Psoas muscle (tissue), 8 donors: ENCODE results near the gene PANK1. TPM values are rescaled to one million over a fixed set of nuclear protein-coding genes. Genes with fewer than 3 reads are reported as not detected.

Source experiments
- ATAC-seq, 4 donors: fragments of 200-7000 bp; cut with Tn5 transposase; one replicate each; pipeline ENCODE4 v1.9.1; 2020; ENCODE audit warnings: moderate library complexity in 3 of 4, mild to moderate bottlenecking in 2 of 4
- DNase-seq, 2 donors: peaks; one replicate each; pipeline ENCODE4 v3.0.0-alpha.2; 2020
- H3K27ac ChIP-seq: fragments of 200-600 bp; one replicate; pipeline ENCODE4 v1.8.0; 2022
- H3K27me3 ChIP-seq, 3 donors: fragments of 200-600 bp in 1 of 3; one replicate each; pipeline versions ENCODE4 v1.6.1 to v1.8.0; 2013 to 2022; ENCODE audit warnings: low read length in 2 of 3, mild to moderate bottlenecking in 2 of 3, moderate library complexity in 1 of 3; ENCODE audit not compliant: insufficient read depth in 3 of 3
- H3K36me3 ChIP-seq, 2 donors: fragments of 200-600 bp in 1 of 2; one replicate each; pipeline versions ENCODE4 v1.6.1 to v1.8.0; 2013 to 2022; ENCODE audit warnings: low read depth in 1 of 2, mild to moderate bottlenecking in 1 of 2, moderate library complexity in 1 of 2; ENCODE audit not compliant: insufficient read depth in 1 of 2
- H3K4me1 ChIP-seq: fragments of 200-600 bp; one replicate; pipeline ENCODE4 v1.8.0; 2022
- H3K4me3 ChIP-seq: fragments of 200-600 bp; one replicate; pipeline ENCODE4 v1.8.0; 2022; ENCODE audit warnings: mild to moderate bottlenecking
- H3K9me3 ChIP-seq: fragments of 200-600 bp; one replicate; pipeline ENCODE4 v1.8.0; 2022
- CTCF ChIP-seq: fragments of 200-600 bp; IDR thresholded peaks from one replicate; pipeline ENCODE4 v1.8.0; 2022; ENCODE audit warnings: antibody characterized with exemption
- WGBS, 3 donors: extraction: QIAGEN DNeasy Blood & Tissue Kit; methylation state at CpG; one replicate each; pipeline versions ENCODE4 v1.1.6 to v1.1.7; 2013; 5-methylcytosine and 5-hydroxymethylcytosine counted together
- intact Hi-C, 2 donors: fragments of 100-400 bp; cut with DNase I; formaldehyde crosslinking; loops; one replicate each; pipeline versions ENCODE4 v1.11.0 to v1.14.2; 2022
- polyA plus RNA-seq, 3 donors: library from polyadenylated mRNA; stranded (reverse); fragments of 200-250 nt; gene quantifications; one replicate each; pipeline ENCODE4 v1.2.3, GENCODE V29; 2013
- total RNA-seq, 4 donors: library from RNA; stranded (reverse); fragmentation: NEBNext Ultra II Directional in 2 of 4; extraction: Animal tissue kit (Norgen Biotek cat#: 25700) in 2 of 4; gene quantifications; one replicate each; pipeline versions ENCODE4 v1.2.1 to v1.2.4, GENCODE V29; 2021 to 2023
- donor health status: healthy with polysubstance abuse.
- donor health status: DM: no; HTN: no; CAD: no; lungs with moderate emphysema.
- donor health status: Bipolar disorder and iron deficiency.
- donor health status: healthy.
- donor health status: DM: yes; HTN: yes; CAD: no.
- donor health status: DM: no; HTN: no; CAD: no.
- donor health status: DM: no; HTN: no; CAD: no.
- donor health status: DM: yes; HTN: yes; CAD: no.

PANK1 gene
- total and polyA plus RNA-seq, 7 donors = 0.91 to 17.0 (median 6.3) TPM

GRCh38 chr10:89646889-89647657, 2.0 kb upstream of the PANK1 start:
- intact Hi-C loops = loop anchor here in 1 of 2 donors (5.0 to 10.0 kb wide), 2 partner anchors 55 to 352 kb away; partner anchors contain the start of gene KIF20B
- Histone ChIP-seq H3K36me3 (no peaks in the 10 kb centered on the region), H3K27me3 (no peaks in the 10 kb centered on the region), H3K27ac (peak overlapping the region; percentile 93), H3K4me3 (no peak overlapping the region), H3K9me3 (no peaks in the 10 kb centered on the region), H3K4me1 (peaks cover 31% of the 10 kb centered on the region)
- 67 to 79% (median 68%) methylated on average over 5 of the region's 5 CpGs for WGBS, 3 donors
- no peak for DNase-seq
- no peak for ATAC-seq
- TF ChIP-seq CTCF = no peak

GRCh38 chr10:89645742-89646172, 715 bp upstream of the PANK1 start:
- DNase-seq (peak in 1 of 2 donors; percentile 58), ATAC-seq (peak; percentile 15 to 58 (median 52))
- intact Hi-C loops = loop anchor here in 1 of 2 donors (5.0 to 10.0 kb wide), 2 partner anchors 57 to 351 kb away; partner anchors contain the start of gene KIF20B
- Histone ChIP-seq H3K27ac (peak overlapping the region; percentile 93), H3K4me1 (peaks cover 39% of the 10 kb centered on the region), H3K4me3 (peak overlapping the region; percentile 94), H3K36me3 (no peaks in the 10 kb centered on the region), H3K9me3 (no peaks in the 10 kb centered on the region), H3K27me3 (no peaks in the 10 kb centered on the region)
- WGBS, 3 donors = 9 to 16% (median 15%) methylated on average over 6 of the region's 6 CpGs
- TF ChIP-seq CTCF = no peak

- WGBS, 3 donors = 0 to 1% (median 1%) methylated on average over 20 to 35 of the region's 35 CpGs
- Histone ChIP-seq H3K27ac (peak overlapping the region; percentile 93), H3K27me3 (no peaks in the 10 kb centered on the region), H3K36me3 (no peaks in the 10 kb centered on the region), H3K4me1 (peaks cover 48% of the 10 kb centered on the region), H3K4me3 (peak overlapping the region; percentile 94), H3K9me3 (no peaks in the 10 kb centered on the region)
- ATAC-seq (peak in 3 of 4 donors; percentile 14 to 24 (median 14)), DNase-seq (no peak)
- intact Hi-C loops = loop anchor here (5.0 to 10.0 kb wide), 2 partner anchors 58 to 350 kb away; partner anchors contain the start of gene KIF20B (in 1 of the 2)
- TF ChIP-seq CTCF = no peak
These were observed 413 bp downstream of the PANK1 start for GRCh38 chr10:89644691-89644966.

- H3K36me3 ChIP-seq = no peaks in the 10 kb centered on the region
- WGBS, 3 donors = 0 to 1% (median 0%) methylated on average over 42 to 49 of the region's 49 CpGs
- peak overlapping the region; percentile 94 for H3K4me3 ChIP-seq
- intact Hi-C loops = loop anchor here (5.0 to 10.0 kb wide), 2 partner anchors 58 to 349 kb away; partner anchors contain the start of gene KIF20B (in 1 of the 2)
- H3K4me1 ChIP-seq = peaks cover 53% of the 10 kb centered on the region
- DNase-seq = peak; percentile 60 to 84
- no peak for TF ChIP-seq CTCF
- no peaks in the 10 kb centered on the region for H3K27me3 ChIP-seq
- peak; percentile 71 to 83 (median 78) for ATAC-seq
- H3K27ac ChIP-seq = peak overlapping the region; percentile 93
- no peaks in the 10 kb centered on the region for H3K9me3 ChIP-seq
These were observed 991 bp downstream of the PANK1 start for GRCh38 chr10:89643812-89644690.
